Activated CD4-positive, CD25-positive, alpha-beta regulatory T cell (primary cell): Measurements from ENCODE around the gene CFAP69.
A peak's percentile ranks its signal among the peaks of the same experiment; 100 is the strongest.

Experiments
- DNase-seq, 4 experiments: peaks; one replicate each; lab custom pipeline; 2025; lab: John Stamatoyannopoulos, UW

Gene CFAP69, protein sequence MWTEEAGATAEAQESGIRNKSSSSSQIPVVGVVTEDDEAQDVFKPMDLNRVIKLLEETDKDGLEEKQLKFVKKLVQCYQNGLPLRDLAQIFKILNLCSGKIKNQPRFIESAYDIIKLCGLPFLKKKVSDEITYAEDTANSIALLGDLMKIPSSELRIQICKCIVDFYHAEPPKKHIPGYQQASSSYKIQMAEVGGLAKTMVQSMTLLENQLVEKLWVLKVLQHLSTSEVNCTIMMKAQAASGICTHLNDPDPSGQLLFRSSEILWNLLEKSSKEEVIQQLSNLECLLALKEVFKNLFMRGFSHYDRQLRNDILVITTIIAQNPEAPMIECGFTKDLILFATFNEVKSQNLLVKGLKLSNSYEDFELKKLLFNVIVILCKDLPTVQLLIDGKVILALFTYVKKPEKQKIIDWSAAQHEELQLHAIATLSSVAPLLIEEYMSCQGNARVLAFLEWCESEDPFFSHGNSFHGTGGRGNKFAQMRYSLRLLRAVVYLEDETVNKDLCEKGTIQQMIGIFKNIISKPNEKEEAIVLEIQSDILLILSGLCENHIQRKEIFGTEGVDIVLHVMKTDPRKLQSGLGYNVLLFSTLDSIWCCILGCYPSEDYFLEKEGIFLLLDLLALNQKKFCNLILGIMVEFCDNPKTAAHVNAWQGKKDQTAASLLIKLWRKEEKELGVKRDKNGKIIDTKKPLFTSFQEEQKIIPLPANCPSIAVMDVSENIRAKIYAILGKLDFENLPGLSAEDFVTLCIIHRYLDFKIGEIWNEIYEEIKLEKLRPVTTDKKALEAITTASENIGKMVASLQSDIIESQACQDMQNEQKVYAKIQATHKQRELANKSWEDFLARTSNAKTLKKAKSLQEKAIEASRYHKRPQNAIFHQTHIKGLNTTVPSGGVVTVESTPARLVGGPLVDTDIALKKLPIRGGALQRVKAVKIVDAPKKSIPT

GRCh38 chr7:90244909-90245851, at the start of gene CFAP69:
TSS of gene CFAP69 (plus strand) at chr7:90245174. CDS start at chr7:90245425, 251 bp downstream.
- peak; percentile 40 to 70 (median 58) for DNase-seq

DNA sequence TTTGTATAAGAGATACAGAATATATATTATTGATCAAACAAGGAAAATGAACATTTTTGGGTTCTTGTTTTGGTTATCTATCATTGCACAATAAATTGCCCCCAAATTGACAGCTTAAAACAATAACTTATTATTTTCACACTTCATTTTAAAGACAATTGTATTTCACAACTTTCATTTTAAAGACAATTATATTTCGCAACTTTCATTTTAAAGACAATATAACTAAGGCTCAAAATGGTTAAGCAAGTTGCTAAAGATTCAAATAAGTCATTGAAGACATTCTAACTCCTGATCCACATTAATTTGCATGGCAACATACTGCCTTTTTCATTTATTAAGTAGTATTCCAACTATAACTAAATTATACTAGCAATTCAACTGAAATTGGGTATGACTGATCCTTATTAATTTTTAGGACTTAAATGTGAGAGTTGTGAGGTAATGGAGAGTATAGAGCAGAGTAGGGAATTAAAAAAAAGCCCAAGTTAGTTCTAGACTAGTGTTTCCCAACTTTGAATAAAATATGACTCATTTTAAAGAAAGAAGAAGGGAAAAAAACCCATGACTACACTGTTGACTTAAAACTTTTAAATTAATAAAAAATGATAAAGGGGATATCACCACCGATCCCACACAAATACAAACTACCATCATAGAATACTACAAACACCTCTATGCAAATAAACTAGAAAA, 43.3 kb upstream of the CFAP69 start:
- no peak for DNase-seq

DNA sequence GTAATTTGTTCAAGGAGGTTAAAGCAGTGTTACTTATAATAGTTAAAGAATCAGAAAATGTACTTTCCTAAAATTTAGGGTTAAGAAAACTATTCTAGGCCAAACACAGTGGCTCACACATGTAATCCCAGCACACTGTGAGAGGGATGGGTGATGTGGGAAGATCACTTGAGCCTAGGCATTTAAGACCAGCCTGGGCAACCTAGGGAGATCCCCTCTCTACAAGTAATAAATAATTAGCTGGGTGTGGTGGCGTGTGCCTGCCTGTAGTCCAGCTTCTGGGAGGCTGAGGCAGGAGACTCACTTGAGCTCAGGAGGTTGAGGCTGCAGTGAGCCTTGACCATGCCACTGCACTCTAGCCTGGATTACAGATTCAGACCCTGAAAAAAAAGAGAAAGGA, 37.0 kb upstream of the CFAP69 start:
- DNase-seq = no peak

DNA sequence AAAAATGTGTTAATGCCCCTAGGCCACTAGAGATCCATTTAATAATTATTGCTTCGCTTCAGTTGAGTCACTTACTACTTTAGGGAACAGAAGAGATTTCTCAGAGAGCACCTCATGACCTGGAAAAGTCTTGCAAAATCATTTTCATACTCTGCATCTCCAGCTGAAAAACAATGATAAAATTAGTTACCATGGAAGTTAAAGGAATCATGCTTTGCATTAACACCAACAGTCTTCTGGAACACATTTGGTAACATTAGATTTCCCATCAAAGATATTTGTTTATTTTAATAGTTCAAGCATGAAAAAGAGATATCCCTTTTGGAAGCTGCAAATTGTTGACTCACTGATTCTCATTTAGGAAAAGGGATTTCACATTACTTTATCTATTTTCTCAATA, 35.2 kb upstream of the CFAP69 start:
- DNase-seq = no peak

GRCh38 chr7:90210475-90210874, 34.5 kb upstream of the CFAP69 start:
- DNase-seq = no peak

- no peak for DNase-seq
Measured at GRCh38 chr7:90210981-90211380, 34.0 kb upstream of the CFAP69 start.

DNA sequence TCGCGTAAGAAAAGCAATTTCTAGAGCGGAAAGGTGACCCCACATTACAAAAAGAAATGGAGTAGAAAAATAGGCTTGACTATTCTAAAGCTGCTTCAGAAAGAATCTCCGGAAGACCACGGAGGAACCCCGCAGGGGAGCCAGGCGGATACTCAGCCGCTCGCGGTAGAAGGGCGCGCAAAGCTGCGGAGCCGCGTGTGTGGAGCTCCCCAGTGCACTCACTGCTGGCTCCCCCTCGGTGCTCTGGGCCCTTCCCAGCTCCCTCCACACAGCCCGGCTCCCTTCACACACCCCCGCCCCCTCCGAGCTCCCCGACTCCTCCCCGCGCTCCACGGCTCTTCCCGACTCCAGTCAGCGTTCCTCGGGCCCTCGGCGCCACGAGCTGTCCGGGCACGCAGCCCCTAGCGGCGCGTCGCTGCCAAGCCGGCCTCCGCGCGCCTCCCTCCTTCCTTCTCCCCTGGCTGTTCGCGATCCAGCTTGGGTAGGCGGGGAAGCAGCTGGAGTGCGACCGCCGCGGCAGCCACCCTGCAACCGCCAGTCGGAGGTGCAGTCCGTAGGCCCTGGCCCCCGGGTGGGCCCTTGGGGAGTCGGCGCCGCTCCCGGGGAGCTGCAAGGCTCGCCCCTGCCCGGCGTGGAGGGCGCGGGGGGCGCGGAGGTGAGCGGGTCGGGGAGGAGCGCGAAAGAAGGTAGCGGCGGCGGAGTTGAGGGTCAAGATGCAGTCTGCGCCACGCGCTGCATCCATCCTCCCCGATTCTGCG, 33.4 kb upstream of the CFAP69 start, which contains the start of gene STEAP2:
TSS of gene STEAP2 (plus strand) at position 350 of the 758 bp plus-strand sequence. CDS start 13,343 bp downstream, outside the sequence.
- no peak for DNase-seq

DNA sequence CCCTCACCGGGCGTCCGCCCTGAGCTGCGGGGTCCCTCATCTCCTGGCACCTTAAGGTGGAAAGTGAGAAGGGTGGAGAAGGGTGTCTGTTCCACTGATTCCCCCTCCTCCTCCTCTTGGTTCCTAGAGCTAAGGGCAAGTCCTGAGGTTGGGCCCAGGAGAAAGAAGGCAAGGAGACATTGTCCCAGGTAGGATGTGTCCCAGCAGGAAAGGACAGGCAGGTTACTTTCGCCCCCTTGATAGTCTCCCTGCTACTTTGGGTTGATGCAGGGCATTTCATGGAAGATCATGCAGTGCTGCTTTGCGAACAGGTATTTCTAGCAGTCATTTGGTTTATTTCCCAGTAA, 32.9 kb upstream of the CFAP69 start:
- no peak for DNase-seq

GRCh38 chr7:90213521-90213920, 31.5 kb upstream of the CFAP69 start:
- DNase-seq = no peak

DNA sequence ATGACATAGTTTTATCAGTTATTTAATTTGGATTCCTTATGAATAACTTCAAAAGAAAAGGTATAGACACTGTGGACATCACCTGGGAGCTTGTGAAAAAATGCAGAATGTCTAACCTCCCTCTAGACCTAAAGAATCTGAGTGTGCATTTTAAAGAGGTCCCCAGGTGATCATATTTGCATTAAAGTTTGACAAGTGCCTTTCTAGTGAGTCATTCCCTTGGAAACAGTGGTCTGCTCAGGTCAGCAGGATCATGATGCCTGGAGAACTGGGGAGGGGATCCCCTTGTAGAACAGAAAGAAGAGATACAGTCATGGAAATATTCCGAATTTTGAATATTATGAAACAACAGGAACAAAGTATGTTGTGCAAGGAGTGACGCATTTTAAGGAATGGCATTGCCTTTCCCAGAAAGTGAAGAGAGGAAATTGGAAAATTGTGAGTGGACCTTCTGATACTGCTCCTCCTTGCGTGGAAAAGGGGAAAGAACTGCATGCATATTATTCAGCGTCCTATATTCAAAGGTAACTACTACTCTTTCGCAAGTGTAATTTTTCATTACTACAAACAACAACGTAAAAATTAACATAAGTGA, 28.8 kb upstream of the CFAP69 start:
- DNase-seq = no peak

GRCh38 chr7:90216771-90217170, 28.2 kb upstream of the CFAP69 start:
- DNase-seq = no peak

- DNase-seq = no peak
Measured at GRCh38 chr7:90222390-90222789, 22.6 kb upstream of the CFAP69 start.

DNA sequence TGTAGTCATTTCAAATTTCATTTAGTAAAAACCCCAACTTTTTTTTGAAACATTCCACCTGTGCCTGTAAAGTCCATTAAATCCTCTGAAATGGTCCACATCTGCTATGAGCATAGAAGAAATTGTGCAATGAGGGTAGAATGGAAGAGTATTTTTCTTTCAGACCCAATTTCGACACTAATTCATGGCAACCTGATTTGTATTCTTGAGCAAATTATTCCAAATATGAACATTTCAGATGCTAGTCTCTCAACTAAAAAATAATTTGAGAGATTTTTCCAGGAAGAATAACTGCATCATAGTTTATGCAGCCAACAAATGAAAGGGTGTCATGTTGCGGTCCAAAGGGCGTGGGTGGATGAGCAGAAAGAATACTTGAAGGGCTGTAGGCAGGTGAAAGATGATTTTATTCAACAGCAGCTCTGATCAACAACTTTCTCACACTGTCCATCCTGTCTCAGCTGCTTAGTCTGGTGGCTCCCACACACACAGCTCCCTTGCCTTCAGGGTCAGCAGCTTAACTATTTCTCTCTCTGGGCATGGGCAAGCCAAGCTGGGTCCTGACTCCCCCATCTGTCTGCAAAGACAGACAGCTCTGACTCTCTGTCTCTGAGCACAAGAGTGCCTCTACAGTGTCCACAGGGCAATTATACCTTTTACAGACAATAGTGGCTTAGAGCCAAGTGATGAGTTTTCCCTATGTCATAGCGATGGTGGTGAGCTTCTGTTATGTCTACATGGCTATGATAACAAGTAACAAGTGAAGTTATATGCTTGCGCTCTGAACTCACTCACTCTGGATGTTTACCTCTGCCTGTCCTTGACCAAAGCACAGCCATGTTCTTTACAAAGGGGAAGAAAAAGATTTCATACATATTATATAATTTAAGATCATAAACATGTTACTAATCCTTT, 21.9 kb upstream of the CFAP69 start:
- no peak for DNase-seq

- no peak for DNase-seq
Measured at GRCh38 chr7:90224195-90224594, 20.8 kb upstream of the CFAP69 start.

GRCh38 chr7:90225181-90225580, 19.8 kb upstream of the CFAP69 start:
- no peak for DNase-seq

DNA sequence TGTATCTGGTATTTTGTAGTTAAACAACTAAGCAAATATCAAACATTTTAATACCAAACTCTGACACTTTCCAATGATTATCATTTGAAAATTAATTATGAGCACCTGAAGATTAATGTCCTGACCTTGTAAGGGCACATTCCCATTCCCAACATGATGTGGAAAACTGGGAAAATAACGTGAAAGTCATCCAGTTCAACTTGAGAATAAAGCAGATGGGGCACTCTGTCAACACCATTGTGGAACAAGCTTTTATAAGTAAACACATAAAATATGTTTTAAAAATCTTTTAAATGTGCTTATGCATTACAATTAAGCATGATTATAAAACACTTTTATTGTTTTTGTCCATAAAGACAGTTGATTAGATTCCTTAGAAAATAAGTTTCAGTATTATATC, 19.4 kb upstream of the CFAP69 start:
- no peak for DNase-seq

DNA sequence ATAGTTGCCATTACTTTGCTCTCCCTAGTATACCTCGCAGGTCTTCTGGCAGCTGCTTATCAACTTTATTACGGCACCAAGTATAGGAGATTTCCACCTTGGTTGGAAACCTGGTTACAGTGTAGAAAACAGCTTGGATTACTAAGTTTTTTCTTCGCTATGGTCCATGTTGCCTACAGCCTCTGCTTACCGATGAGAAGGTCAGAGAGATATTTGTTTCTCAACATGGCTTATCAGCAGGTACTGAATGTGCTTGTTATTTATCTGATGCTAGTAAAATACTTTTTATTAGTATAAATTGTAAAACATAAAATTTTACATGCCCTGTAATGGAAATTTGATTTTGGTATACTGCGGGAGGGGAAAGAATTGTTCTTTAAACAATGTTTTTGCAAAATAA, 17.7 kb upstream of the CFAP69 start:
- no peak for DNase-seq

DNA sequence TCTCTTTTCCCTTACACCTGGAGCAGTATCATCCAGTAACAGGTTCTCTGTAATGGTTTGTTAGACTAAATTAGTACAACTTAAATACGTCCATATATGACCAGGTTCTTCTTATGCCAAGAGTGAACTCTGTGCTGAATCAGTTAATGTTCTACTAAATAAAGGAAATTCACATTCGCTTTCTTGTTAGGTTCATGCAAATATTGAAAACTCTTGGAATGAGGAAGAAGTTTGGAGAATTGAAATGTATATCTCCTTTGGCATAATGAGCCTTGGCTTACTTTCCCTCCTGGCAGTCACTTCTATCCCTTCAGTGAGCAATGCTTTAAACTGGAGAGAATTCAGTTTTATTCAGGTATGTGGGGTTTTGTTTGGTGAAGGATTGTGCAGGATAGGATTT, 15.3 kb upstream of the CFAP69 start:
- no peak for DNase-seq

DNA sequence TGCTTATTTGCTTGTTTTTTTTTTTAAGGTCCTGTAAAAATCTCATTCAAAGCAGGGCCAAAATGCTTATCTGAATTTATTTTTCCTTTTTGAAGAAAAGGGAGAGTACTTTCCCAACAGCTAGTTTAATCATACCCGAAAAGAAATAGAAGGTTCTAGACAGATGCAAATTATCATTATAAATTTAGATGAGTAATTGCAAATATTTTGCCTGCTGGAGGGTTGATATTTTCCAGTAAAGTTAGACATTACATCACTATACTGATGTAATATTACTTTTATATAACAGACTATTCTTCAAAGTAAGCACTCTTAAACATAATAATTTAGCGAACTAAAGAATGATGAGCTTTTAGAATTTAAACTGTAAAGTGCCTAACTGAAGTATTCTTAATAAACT, 14.1 kb upstream of the CFAP69 start:
- no peak for DNase-seq
